Adrenal gland (tissue), 12 donors: ENCODE results near the gene GCH1. TPM values are rescaled to one million over a fixed set of nuclear protein-coding genes. Genes with fewer than 3 reads are reported as not detected.
"Not testable (repeated sequence)": the region's sequence is repeated elsewhere in the genome, so short reads cannot be mapped to it uniquely, and the experiment has no call there.

Experiments used
- DNase-seq, 7 donors: peaks; one replicate each; pipeline ENCODE4 v3.0.0-alpha.2; 2019 to 2020
- H3K27ac ChIP-seq, 5 donors: fragments of 200-600 bp; sonication (generic) in 4 of 5; 1 replicate in 3 of 5; 2 replicates in 2 of 5; pipeline versions ENCODE4 v1.5.1 to v1.8.0; 2016 to 2020; ENCODE audit warnings: mild to moderate bottlenecking in 1 of 5
- H3K27me3 ChIP-seq: fragments of 200-600 bp; 2 replicates; pipeline ENCODE4 v1.8.0; 2021
- H3K36me3 ChIP-seq, 2 donors: fragments of 200-600 bp; replicated peaks in 1 of 2; 1 replicate in 1 of 2; 2 replicates in 1 of 2; pipeline versions ENCODE4 v1.5.1 to v1.8.0; 2018 to 2022
- H3K4me1 ChIP-seq, 2 donors: fragments of 200-600 bp; replicated peaks in 1 of 2; 1 replicate in 1 of 2; 2 replicates in 1 of 2; pipeline versions ENCODE4 v1.5.1 to v1.8.0; 2018 to 2021
- H3K4me3 ChIP-seq, 4 donors: fragments of 200-600 bp; sonication (generic) in 3 of 4; one replicate each; pipeline ENCODE4 v1.5.1; 2016 to 2018
- H3K9me3 ChIP-seq, 3 donors: fragments of 200-600 bp; sonication (generic) in 1 of 3; replicated peaks in 1 of 3; 1 replicate in 2 of 3; 2 replicates in 1 of 3; pipeline versions ENCODE4 v1.5.1 to v1.8.0; 2016 to 2021
- CTCF ChIP-seq, 6 experiments: fragments of 450-650 bp in 4 of 6; fragments of 200-600 bp in 2 of 6; sonication (generic) in 1 of 6; IDR thresholded peaks; 1 replicate in 5 of 6; 2 replicates in 1 of 6; pipeline versions ENCODE4 v1.5.1 to v1.8.0; 2016 to 2021; ENCODE audit warnings: antibody characterized with exemption in 6 of 6, mild to moderate bottlenecking in 2 of 6, moderate library complexity in 1 of 6
- POLR2A ChIP-seq, 2 donors: fragments of 450-650 bp; IDR thresholded peaks; one replicate each; pipeline ENCODE4 v1.6.1; 2017; ENCODE audit warnings: antibody characterized with exemption in 2 of 2, mild to moderate bottlenecking in 2 of 2, moderate library complexity in 1 of 2
- WGBS, 4 donors: extraction: QIAGEN DNeasy Blood & Tissue Kit in 2 of 4; methylation state at CpG; one replicate each; pipeline versions ENCODE4 v1.1.5 to v1.1.7; 2013 to 2017; 5-methylcytosine and 5-hydroxymethylcytosine counted together
- intact Hi-C, 2 donors: fragments of 100-400 bp; cut with DNase I; formaldehyde crosslinking; loops; one replicate each; pipeline versions ENCODE4 v1.14.1 to v1.15.0; 2022 to 2023
- polyA plus RNA-seq, 3 donors: library from polyadenylated mRNA; stranded (reverse); fragments of 200-250 nt in 2 of 3; fragments of 350-450 nt in 1 of 3; fragmentation: Illumina TruSeq in 1 of 3; extraction: RNeasy Lipid Tissue Mini Kit (QIAGEN cat#74804) in 1 of 3; gene quantifications; one replicate each; pipeline ENCODE4 v1.2.3, GENCODE V29; 2013 to 2014
- total RNA-seq, 9 donors: library from RNA; depleted of rRNA in 4 of 9; stranded (reverse); fragments of >200 nt in 4 of 9; fragments of 120-200 nt in 1 of 9; fragmentation: NEBNext Ultra II Directional in 1 of 9; extraction: Animal tissue kit (Norgen Biotek cat#: 25700) in 1 of 9; gene quantifications; one replicate each; pipeline versions ENCODE4 v1.1.0 to v1.2.4, GENCODE V29; 2013 to 2023
- donor health status: healthy with polysubstance abuse.
- donor health status: Bipolar disorder and iron deficiency.
- donor health status: DM: yes; HTN: yes; CAD: no.
- donor health status: DM: no; HTN: no; CAD: no.
- donor health status: DM: no; HTN: no; CAD: no.
- donor health status: DM: yes; HTN: yes; CAD: no.

The GCH1 gene
- total and polyA plus RNA-seq, 12 donors, result 2.8 to 29.8 (median 10.3) TPM

- Histone ChIP-seq H3K27me3 (no peaks in the 10 kb centered on the region), H3K9me3 (no peaks in the 10 kb centered on the region), H3K27ac (no peak overlapping the region), H3K36me3 (no peaks in the 10 kb centered on the region), H3K4me1 (peaks cover 0 to 14% of the 10 kb centered on the region in 2 donors), H3K4me3 (no peak overlapping the region)
- intact Hi-C loops, result no loop called here
- WGBS, 4 donors, result 93 to 96% (median 95%) methylated on average over 5 of the region's 5 CpGs
- TF ChIP-seq CTCF (IDR thresholded peaks at IDR 0.05) (no peak), POLR2A (IDR thresholded peaks at IDR 0.05) (no peak)
- no peak for DNase-seq
Observed at GRCh38 chr14:54899573-54899972, 3.1 kb downstream of the GCH1 start.

GRCh38 chr14:54897809-54898555 is 4.6 kb downstream of the GCH1 start:
- H3K4me3 ChIP-seq, H3K9me3 ChIP-seq, H3K36me3 ChIP-seq, H3K27me3 ChIP-seq, DNase-seq, H3K27ac ChIP-seq, intact Hi-C loops, H3K4me1 ChIP-seq: not testable (repeated sequence)
- 95 to 96% (median 96%) methylated on average over 5 of the region's 5 CpGs for WGBS, 4 donors

- intact Hi-C loops, result no loop called here
- Histone ChIP-seq H3K36me3 (no peaks in the 10 kb centered on the region), H3K4me3 (no peak overlapping the region), H3K27me3 (no peaks in the 10 kb centered on the region), H3K9me3 (no peaks in the 10 kb centered on the region), H3K4me1 (no peaks in the 10 kb centered on the region), H3K27ac (peak overlapping the region in 1 of 5 donors; percentile 21)
- TF ChIP-seq POLR2A (IDR thresholded peaks at IDR 0.05) (no peak), CTCF (IDR thresholded peaks at IDR 0.05) (no peak)
- no peak for DNase-seq
- WGBS, 4 donors, result 78 to 84% (median 80%) methylated on average over 4 of the region's 4 CpGs
Observed at GRCh38 chr14:54895683-54896082, 6.9 kb downstream of the GCH1 start.

- H3K36me3 ChIP-seq, result no peaks in the 10 kb centered on the region
- no peak for DNase-seq
- H3K27me3 ChIP-seq, result no peaks in the 10 kb centered on the region
- H3K4me3 ChIP-seq, result no peak overlapping the region
- intact Hi-C loops, result no loop called here
- no peaks in the 10 kb centered on the region for H3K9me3 ChIP-seq
- WGBS, 4 donors, result 51 to 72% (median 57%) methylated on average over 3 of the region's 3 CpGs
- TF ChIP-seq CTCF (IDR thresholded peaks at IDR 0.05), result no peak
- no peak for TF ChIP-seq POLR2A (IDR thresholded peaks at IDR 0.05)
- H3K4me1 ChIP-seq, result no peaks in the 10 kb centered on the region
- peak overlapping the region in 1 of 5 donors; percentile 21 for H3K27ac ChIP-seq
Observed at GRCh38 chr14:54894995-54895394, 7.6 kb downstream of the GCH1 start.
